CD4-positive, alpha-beta memory T cell (primary cell): ENCODE results near the gene MSRB1. TPM values are rescaled to one million over a fixed set of nuclear protein-coding genes. Genes with fewer than 3 reads are reported as not detected.
A peak's percentile ranks its signal among the peaks of the same experiment; 100 is the strongest.

ENCODE experiments used
- CTCF ChIA-PET: fragments of 350-600 bp; sonication (Branson Sonifier 250); formaldehyde crosslinking; loops from one replicate; lab custom pipeline; 2021; ENCODE audit warnings: inconsistent platforms; ENCODE audit not compliant: partially characterized antibody; lab: Charles Lee
- POLR2A ChIA-PET: fragments of 350-600 bp; sonication (Branson Sonifier 250); formaldehyde crosslinking; loops from one replicate; lab custom pipeline; 2021; ENCODE audit not compliant: partially characterized antibody; lab: Charles Lee
- DNase-seq, 5 donors: peaks; one replicate each; pipeline versions ENCODE4 v3.0.0 to v3.0.0-alpha.2; 2020 to 2022; ENCODE audit warnings: mixed read lengths in 1 of 5
- H3K27ac ChIP-seq: one replicate; pipeline ENCODE4 v1.7.0; 2013; ENCODE audit warnings: low read depth, low read length
- H3K27me3 ChIP-seq: 2 replicates; pipeline ENCODE4 v1.7.0; 2013; ENCODE audit warnings: mild to moderate bottlenecking, low read length, moderate library complexity; ENCODE audit not compliant: insufficient read depth
- H3K36me3 ChIP-seq: 2 replicates; pipeline ENCODE4 v1.7.0; 2013; ENCODE audit warnings: mild to moderate bottlenecking, low read length, moderate library complexity; ENCODE audit not compliant: insufficient read depth
- H3K4me1 ChIP-seq: 2 replicates; pipeline ENCODE4 v1.7.0; 2013; ENCODE audit warnings: mild to moderate bottlenecking, low read length, moderate library complexity; ENCODE audit not compliant: insufficient read depth
- H3K4me3 ChIP-seq, 2 donors: one replicate each; pipeline ENCODE4 v1.7.0; 2013; ENCODE audit warnings: low read length in 2 of 2, mild to moderate bottlenecking in 1 of 2
- H3K9me3 ChIP-seq, 2 donors: one replicate each; pipeline ENCODE4 v1.7.0; 2013; ENCODE audit warnings: low read length in 2 of 2, control low read depth in 1 of 2; ENCODE audit not compliant: control insufficient read depth in 1 of 2
- H3K27ac Mint-ChIP-seq, 7 donors: one replicate each; pipeline ENCODE4 v1.8.0; 2020 to 2021; ENCODE audit warnings: mixed read lengths in 7 of 7, mild to moderate bottlenecking in 6 of 7, inconsistent platforms in 3 of 7, moderate library complexity in 3 of 7
- H3K27me3 Mint-ChIP-seq, 2 donors: one replicate each; pipeline ENCODE4 v1.8.0; 2020 to 2021; ENCODE audit warnings: mixed read lengths in 2 of 2
- H3K36me3 Mint-ChIP-seq, 2 donors: one replicate each; pipeline ENCODE4 v1.8.0; 2020 to 2021; ENCODE audit warnings: mixed read lengths in 2 of 2, inconsistent platforms in 1 of 2, mild to moderate bottlenecking in 1 of 2
- H3K4me1 Mint-ChIP-seq, 4 donors: one replicate each; pipeline ENCODE4 v1.8.0; 2020 to 2021; ENCODE audit warnings: mixed read lengths in 4 of 4, mild to moderate bottlenecking in 1 of 4
- H3K4me3 Mint-ChIP-seq, 8 donors: one replicate each; pipeline ENCODE4 v1.8.0; 2020 to 2021; ENCODE audit warnings: mixed read lengths in 8 of 8, mild to moderate bottlenecking in 7 of 8, moderate library complexity in 6 of 8, inconsistent platforms in 3 of 8
- H3K9me3 Mint-ChIP-seq, 8 donors: one replicate each; pipeline ENCODE4 v1.8.0; 2020 to 2021; ENCODE audit warnings: mixed read lengths in 8 of 8, mild to moderate bottlenecking in 5 of 8, inconsistent platforms in 3 of 8, moderate library complexity in 1 of 8
- intact Hi-C: fragments of 100-400 bp; cut with micrococcal nuclease; formaldehyde crosslinking; loops from one replicate; pipeline ENCODE4 v1.15.1; 2023
- polyA plus RNA-seq, 2 donors: library from polyadenylated mRNA; unstranded; fragments of 300-500 nt; fragmentation: Illumina TruSeq; gene quantifications; one replicate each; pipeline ENCODE4 v1.2.3, GENCODE V29; 2021
- total RNA-seq, 2 experiments: library from RNA; stranded (reverse); gene quantifications; one replicate each; pipeline ENCODE4 v1.2.3, GENCODE V29; 2021

MSRB1 gene
- total and polyA plus RNA-seq, 4 experiments from 2014 or later, result 9.3 to 30.5 (median 15.5) TPM

- Mint-ChIP-seq H3K4me1 (peaks cover 2 to 4% (median 4%) of the 10 kb centered on the region in 4 donors), H3K36me3 (no peaks in the 10 kb centered on the region), H3K27me3 (no peaks in the 10 kb centered on the region), H3K9me3 (no peaks in the 10 kb centered on the region), H3K4me3 (peak overlapping the region in 4 of 8 donors; percentile 39 to 68 (median 52)), H3K27ac (no peak overlapping the region)
- peaks cover 6% of the 10 kb centered on the region for H3K4me1 ChIP-seq
- H3K36me3 ChIP-seq, result no peaks in the 10 kb centered on the region
- ChIA-PET CTCF (interaction anchor here (0.7 to 1.7 kb wide), 7 partner anchors 10 to 147 kb away, joined by 3 to 8 read pairs (median 4); partner anchors contain the start of genes NUBP2 and SPSB3), POLR2A (interaction anchor here (0.6 to 1.3 kb wide), 6 partner anchors 14 to 566 kb away, joined by 3 to 7 read pairs (median 4); partner anchors contain the start of genes FAHD1, HAGH, MSRB1 and RPS2)
- H3K4me3 ChIP-seq, result peak overlapping the region in 1 of 2 donors; percentile 28
- intact Hi-C loops, result loop anchor here (1.0 to 10.0 kb wide), 4 partner anchors 66 to 625 kb away; partner anchors contain the start of genes MRPS34 and UBE2I
- no peaks in the 10 kb centered on the region for H3K27me3 ChIP-seq
- peak overlapping the region; percentile 13 for H3K27ac ChIP-seq
- DNase-seq, result peak; percentile 82 to 92 (median 90)
- H3K9me3 ChIP-seq, result no peaks in the 10 kb centered on the region
Measured at GRCh38 chr16:1929578-1930337, 13.2 kb downstream of the MSRB1 start.

GRCh38 chr16:1929105-1929504, 13.9 kb downstream of the MSRB1 start:
- Mint-ChIP-seq H3K36me3 (no peaks in the 10 kb centered on the region), H3K27ac (peak overlapping the region in 5 of 7 donors; percentile 38 to 70 (median 44)), H3K4me1 (peaks cover 2 to 4% (median 4%) of the 10 kb centered on the region in 4 donors), H3K9me3 (no peaks in the 10 kb centered on the region), H3K4me3 (peak overlapping the region; percentile 69 to 85 (median 80)), H3K27me3 (no peaks in the 10 kb centered on the region)
- intact Hi-C loops, result loop anchor here (1.0 to 10.0 kb wide), 4 partner anchors 66 to 624 kb away; partner anchors contain the start of genes MRPS34 and UBE2I
- Histone ChIP-seq H3K9me3 (no peaks in the 10 kb centered on the region), H3K4me1 (peaks cover 6% of the 10 kb centered on the region), H3K36me3 (no peaks in the 10 kb centered on the region), H3K27me3 (no peaks in the 10 kb centered on the region), H3K27ac (peak overlapping the region; percentile 13), H3K4me3 (peak overlapping the region in 1 of 2 donors; percentile 28)
- CTCF ChIA-PET, result interaction anchor here (0.7 to 1.7 kb wide), 10 partner anchors 9 to 147 kb away, joined by 3 to 8 read pairs (median 4); partner anchors contain the start of genes NUBP2 and SPSB3
- peak in 1 of 5 donors; percentile 39 for DNase-seq
- POLR2A ChIA-PET, result interaction anchor here (0.6 to 1.3 kb wide), 7 partner anchors 14 to 566 kb away, joined by 3 to 7 read pairs (median 3); partner anchors contain the start of genes FAHD1, HAGH, MSRB1 and RPS2

GRCh38 chr16:1926271-1926670, 16.7 kb downstream of the MSRB1 start:
- H3K4me1 ChIP-seq, result peaks cover 6% of the 10 kb centered on the region
- Mint-ChIP-seq H3K9me3 (peaks cover 0 to 2% (median 0%) of the 10 kb centered on the region in 8 donors), H3K36me3 (no peaks in the 10 kb centered on the region), H3K27ac (no peak overlapping the region), H3K4me1 (peaks cover 2 to 6% (median 4%) of the 10 kb centered on the region in 4 donors), H3K4me3 (no peak overlapping the region), H3K27me3 (peaks cover 12 to 14% of the 10 kb centered on the region in 2 donors)
- no peak for DNase-seq
- H3K27ac ChIP-seq, result no peak overlapping the region
- POLR2A ChIA-PET, result no interaction called here
- CTCF ChIA-PET, result interaction anchor here (0.6 to 1.0 kb wide), 2 partner anchors 214 to 961 kb away, joined by 3 to 4 read pairs; no protein-coding TSS in a partner anchor
- H3K36me3 ChIP-seq, result no peaks in the 10 kb centered on the region
- H3K27me3 ChIP-seq, result peaks cover 11% of the 10 kb centered on the region
- no peaks in the 10 kb centered on the region for H3K9me3 ChIP-seq
- H3K4me3 ChIP-seq, result no peak overlapping the region
- intact Hi-C loops, result loop anchor here (5.0 to 10.0 kb wide), 2 partner anchors 564 to 621 kb away; partner anchors contain the start of gene UBE2I

- H3K27ac ChIP-seq, result no peak overlapping the region
- ChIA-PET CTCF (no interaction called here), POLR2A (interaction anchor here (0.9 kb wide), 1 partner anchor 36 kb away, joined by 3 read pairs; no protein-coding TSS in a partner anchor)
- intact Hi-C loops, result loop anchor here (10.0 kb wide), 1 partner anchor 619 kb away; the partner anchor contains the start of gene UBE2I
- H3K4me3 Mint-ChIP-seq, result no peak overlapping the region
- no peak overlapping the region for H3K27ac Mint-ChIP-seq
- no peak overlapping the region for H3K4me3 ChIP-seq
- peaks cover 24 to 26% of the 10 kb centered on the region in 2 donors for H3K27me3 Mint-ChIP-seq
- no peaks in the 10 kb centered on the region for H3K4me1 ChIP-seq
- no peaks in the 10 kb centered on the region for H3K9me3 ChIP-seq
- H3K36me3 ChIP-seq, result no peaks in the 10 kb centered on the region
- no peaks in the 10 kb centered on the region for H3K36me3 Mint-ChIP-seq
- H3K4me1 Mint-ChIP-seq, result peaks cover 2 to 7% (median 3%) of the 10 kb centered on the region in 4 donors
- peaks cover 0 to 2% (median 0%) of the 10 kb centered on the region in 8 donors for H3K9me3 Mint-ChIP-seq
- DNase-seq, result no peak
- peaks cover 11% of the 10 kb centered on the region for H3K27me3 ChIP-seq
Measured at GRCh38 chr16:1924095-1924494, 18.9 kb downstream of the MSRB1 start.

GRCh38 chr16:1923299-1924034, 19.5 kb downstream of the MSRB1 start:
- Mint-ChIP-seq H3K36me3 (no peaks in the 10 kb centered on the region), H3K4me3 (no peak overlapping the region), H3K9me3 (peaks cover 0 to 2% (median 0%) of the 10 kb centered on the region in 8 donors), H3K27ac (no peak overlapping the region), H3K4me1 (peaks cover 0 to 5% (median 2%) of the 10 kb centered on the region in 4 donors), H3K27me3 (peaks cover 24 to 29% of the 10 kb centered on the region in 2 donors)
- H3K4me1 ChIP-seq, result no peaks in the 10 kb centered on the region
- H3K4me3 ChIP-seq, result no peak overlapping the region
- intact Hi-C loops, result loop anchor here (10.0 kb wide), 1 partner anchor 619 kb away; the partner anchor contains the start of gene UBE2I
- ChIA-PET POLR2A (interaction anchor here (0.9 kb wide), 1 partner anchor 37 kb away, joined by 3 read pairs; no protein-coding TSS in a partner anchor), CTCF (no interaction called here)
- H3K9me3 ChIP-seq, result no peaks in the 10 kb centered on the region
- H3K27me3 ChIP-seq, result peaks cover 11% of the 10 kb centered on the region
- H3K27ac ChIP-seq, result no peak overlapping the region
- DNase-seq, result no peak
- H3K36me3 ChIP-seq, result no peaks in the 10 kb centered on the region

- no peaks in the 10 kb centered on the region for H3K4me1 ChIP-seq
- ChIA-PET POLR2A (no interaction called here), CTCF (no interaction called here)
- no peak overlapping the region for H3K27ac ChIP-seq
- H3K4me3 Mint-ChIP-seq, result no peak overlapping the region
- no peak for DNase-seq
- no peak overlapping the region for H3K4me3 ChIP-seq
- H3K36me3 ChIP-seq, result no peaks in the 10 kb centered on the region
- peaks cover 24 to 29% of the 10 kb centered on the region in 2 donors for H3K27me3 Mint-ChIP-seq
- no peaks in the 10 kb centered on the region for H3K9me3 ChIP-seq
- H3K27ac Mint-ChIP-seq, result no peak overlapping the region
- peaks cover 0 to 2% (median 0%) of the 10 kb centered on the region in 8 donors for H3K9me3 Mint-ChIP-seq
- no peaks in the 10 kb centered on the region for H3K36me3 Mint-ChIP-seq
- intact Hi-C loops, result loop anchor here (10.0 kb wide), 1 partner anchor 618 kb away; the partner anchor contains the start of gene UBE2I
- H3K27me3 ChIP-seq, result peaks cover 11% of the 10 kb centered on the region
- peaks cover 0 to 5% (median under 1%) of the 10 kb centered on the region in 4 donors for H3K4me1 Mint-ChIP-seq
Measured at GRCh38 chr16:1922357-1922756, 20.6 kb downstream of the MSRB1 start.
